ENCODE measurements around the gene STPG1.

Gene STPG1

DNA sequence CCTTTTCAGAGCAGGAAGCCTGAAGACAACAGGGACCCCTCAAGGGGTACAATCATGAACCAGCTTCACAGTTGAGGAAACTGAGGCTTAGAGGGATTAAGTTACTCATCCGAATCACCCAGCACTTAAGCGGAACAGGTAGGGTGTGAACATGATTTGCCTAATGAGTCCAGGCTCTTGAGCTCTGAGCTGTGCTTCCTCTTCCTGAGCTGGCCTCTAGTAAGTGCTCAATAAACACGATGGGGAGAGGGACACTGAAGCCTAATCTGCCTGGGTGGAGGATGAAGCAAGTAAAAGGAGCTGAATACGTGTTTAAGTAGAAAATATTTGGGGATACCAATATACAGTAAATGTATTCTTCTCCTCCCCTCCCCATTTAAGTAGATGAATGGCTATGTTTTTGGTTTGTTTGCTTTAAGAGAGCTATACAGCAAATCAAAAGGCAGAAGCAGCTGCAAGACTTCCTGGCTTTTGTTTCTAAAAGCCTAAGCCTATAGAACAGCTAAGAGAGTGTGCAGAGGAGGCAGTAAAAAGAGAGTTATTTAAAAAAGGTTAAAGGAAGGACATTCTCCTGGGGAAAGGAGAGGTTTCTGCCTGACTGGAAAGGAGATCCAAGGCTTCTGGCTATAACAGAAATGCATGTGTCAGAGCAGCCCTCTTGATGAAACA is 20.5 kb downstream of the STPG1 start:
- DNase-seq (ENCODE audit: low read depth in 2 of 2): no peak

GRCh38 chr1:24392604-24392946 is 21.0 kb downstream of the STPG1 start:
- no peak for DNase-seq (ENCODE audit: low read depth in 2 of 2)

DNA sequence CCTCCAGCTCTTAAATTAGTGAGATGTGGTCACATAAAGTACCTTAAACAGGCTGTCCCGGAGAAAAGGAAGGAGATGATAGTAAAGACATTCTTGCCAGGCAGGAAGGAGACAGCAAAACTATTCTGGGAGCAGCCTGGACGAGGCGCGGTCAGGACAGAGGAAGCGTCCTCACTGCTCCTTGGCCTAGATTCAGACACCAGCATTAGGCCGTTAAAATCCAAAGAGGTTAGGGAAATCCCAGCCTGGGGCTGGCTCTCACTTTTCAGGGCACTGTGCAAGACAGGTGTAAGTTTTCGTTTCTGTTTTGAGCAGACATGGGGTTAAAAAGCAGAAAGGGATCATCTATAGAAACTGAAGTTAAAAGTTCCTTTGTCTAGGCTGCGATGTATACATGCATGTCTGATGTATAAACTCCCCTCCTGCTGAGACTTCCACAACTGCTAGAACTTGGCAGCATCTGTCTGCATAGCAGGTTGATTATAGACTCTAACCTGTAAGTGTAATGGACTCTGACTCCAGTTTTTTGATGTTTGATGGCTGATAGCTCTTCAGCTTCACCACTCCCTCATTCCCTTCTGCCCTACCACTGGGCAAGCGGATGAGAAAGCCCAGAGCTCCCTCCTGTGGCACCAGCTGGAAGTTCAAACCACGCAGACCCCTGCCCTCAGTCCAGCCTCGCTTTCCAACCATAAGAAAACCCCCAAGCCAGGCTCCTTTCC is 21.5 kb downstream of the STPG1 start:
- peak in 1 of 2 donors; percentile 39 for DNase-seq (ENCODE audit: low read depth in 2 of 2)

- peak in 1 of 2 donors; percentile 27 for DNase-seq (ENCODE audit: low read depth in 2 of 2)
Observed at GRCh38 chr1:24390924-24391782, 22.4 kb downstream of the STPG1 start.

DNA sequence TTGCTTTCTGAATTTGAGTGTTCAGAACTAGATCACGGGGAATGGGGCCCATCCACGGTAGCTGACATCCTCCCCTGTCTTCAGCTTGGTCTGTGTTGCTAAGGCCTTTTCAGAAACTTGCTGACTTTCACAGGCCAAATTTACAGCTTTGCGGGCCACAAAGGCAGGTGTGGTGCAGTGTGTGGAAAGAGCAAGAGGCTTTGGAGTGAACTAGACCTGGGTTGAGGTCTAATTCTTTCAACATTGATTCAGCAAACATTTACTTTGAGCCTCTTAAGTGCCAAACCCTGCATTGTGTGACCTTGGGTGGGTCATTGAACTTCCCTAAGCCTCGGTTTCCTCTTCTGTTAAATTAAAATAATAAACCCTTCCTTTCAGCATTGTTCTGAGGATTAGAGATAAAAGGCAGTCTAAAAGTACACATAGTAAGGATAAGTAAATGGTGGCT is 24.3 kb downstream of the STPG1 start:
- DNase-seq (ENCODE audit: low read depth in 2 of 2): no peak

DNA sequence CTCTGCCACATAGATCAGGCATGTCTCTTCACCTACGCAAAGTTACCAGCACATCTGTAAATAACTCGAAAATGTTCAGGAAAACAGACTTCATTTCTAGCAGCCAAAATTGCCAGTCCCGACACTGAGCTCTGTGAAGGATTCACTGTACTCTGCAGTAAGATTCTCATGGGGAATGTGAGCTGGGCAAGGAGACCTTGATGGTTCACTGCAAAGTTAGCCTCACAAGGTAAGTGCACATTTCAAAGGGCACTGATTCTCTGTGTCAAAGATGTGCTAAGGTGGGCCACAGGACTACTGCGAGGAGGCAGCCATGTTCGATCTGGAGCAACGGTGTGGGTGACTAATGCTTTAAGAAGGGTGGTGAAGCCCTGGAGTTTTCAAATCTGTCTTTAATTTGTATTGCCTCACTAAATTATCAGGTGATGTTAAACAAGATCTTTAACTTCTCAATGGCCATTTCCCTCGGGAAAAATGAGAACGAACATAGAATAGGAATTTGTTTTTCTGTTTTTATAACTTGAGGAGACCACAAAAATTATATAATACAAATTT is 25.2 kb downstream of the STPG1 start:
- DNase-seq (ENCODE audit: low read depth in 2 of 2): no peak

GRCh38 chr1:24387636-24388175 is 25.9 kb downstream of the STPG1 start:
- DNase-seq (ENCODE audit: low read depth in 2 of 2): no peak

GRCh38 chr1:24386931-24387330 is 26.7 kb downstream of the STPG1 start:
- no peak for DNase-seq (ENCODE audit: low read depth in 2 of 2)

DNA sequence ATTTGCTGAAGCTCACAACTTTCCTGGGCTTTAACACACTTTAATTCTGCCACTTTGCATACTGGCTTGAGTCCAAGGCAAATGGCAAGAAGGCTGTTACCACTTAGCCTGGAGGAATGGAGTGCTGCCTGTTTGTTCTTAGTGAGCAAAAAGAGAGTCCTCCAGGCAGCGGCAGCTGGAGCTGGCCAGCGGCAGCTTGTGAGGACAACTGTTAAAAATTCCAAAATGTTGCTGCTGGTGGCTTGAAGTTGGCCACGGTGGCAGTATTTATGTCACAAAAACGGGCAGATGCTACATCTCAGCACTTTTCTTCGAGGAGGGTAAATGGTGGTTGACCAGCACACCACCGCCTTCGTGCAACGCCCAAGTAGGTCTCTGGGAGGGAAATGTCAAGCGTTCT is 27.3 kb downstream of the STPG1 start:
- DNase-seq (ENCODE audit: low read depth in 2 of 2): no peak

GRCh38 chr1:24385160-24385940 is 28.2 kb downstream of the STPG1 start:
- no peak for DNase-seq (ENCODE audit: low read depth in 2 of 2)

- DNase-seq (ENCODE audit: low read depth in 2 of 2): peak in 1 of 2 donors; percentile 14
Observed at GRCh38 chr1:24384251-24385090, 29.1 kb downstream of the STPG1 start.

DNA sequence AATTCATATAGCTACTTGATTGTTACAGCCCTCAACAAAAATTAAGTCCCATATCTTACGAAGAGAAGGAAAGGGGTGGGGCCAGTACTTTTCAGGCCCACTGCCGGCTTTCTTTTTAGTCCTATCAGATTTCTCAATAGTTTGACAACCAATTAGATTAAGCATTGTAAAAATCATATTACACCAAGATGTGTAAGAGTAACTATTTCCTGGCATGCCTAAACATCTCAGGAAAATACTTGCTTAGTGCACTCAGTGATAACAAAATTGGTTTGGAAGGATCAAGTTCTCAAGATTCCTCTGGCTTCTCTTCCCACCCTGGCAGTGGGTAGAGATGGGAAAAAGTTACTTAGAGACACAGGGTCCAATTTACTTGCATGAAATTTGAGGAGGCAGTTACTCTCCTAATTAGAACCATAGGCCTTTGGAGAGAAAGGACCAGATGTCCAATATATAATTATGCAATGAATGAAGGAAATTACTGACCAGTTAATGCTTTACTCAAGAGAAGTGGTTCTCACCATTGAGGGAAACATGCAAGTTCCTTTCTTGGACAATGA is 30.1 kb downstream of the STPG1 start:
- no peak for DNase-seq (ENCODE audit: low read depth in 2 of 2)

GRCh38 chr1:24382165-24382577 is 31.4 kb downstream of the STPG1 start:
- DNase-seq (ENCODE audit: low read depth in 2 of 2): no peak

DNA sequence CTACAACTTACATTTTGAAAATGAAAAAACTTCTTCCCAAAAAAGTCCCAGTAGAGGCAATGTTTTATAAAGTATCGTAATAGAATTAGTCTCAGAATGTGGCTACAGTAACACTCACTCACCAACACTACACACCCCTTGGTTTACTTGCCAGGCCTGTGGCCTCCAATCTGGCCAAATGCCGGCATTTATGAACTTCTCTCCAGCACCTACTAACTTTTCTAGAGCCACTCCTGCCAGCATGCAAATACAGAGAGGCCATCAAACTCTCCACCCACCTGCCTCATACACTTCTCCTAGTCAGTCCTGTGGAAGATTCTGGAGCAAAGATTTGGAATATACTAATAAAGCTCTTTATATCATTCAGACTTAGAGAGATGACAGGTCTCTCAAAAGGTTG is 32.3 kb downstream of the STPG1 start:
- no peak for DNase-seq (ENCODE audit: low read depth in 2 of 2)

DNA sequence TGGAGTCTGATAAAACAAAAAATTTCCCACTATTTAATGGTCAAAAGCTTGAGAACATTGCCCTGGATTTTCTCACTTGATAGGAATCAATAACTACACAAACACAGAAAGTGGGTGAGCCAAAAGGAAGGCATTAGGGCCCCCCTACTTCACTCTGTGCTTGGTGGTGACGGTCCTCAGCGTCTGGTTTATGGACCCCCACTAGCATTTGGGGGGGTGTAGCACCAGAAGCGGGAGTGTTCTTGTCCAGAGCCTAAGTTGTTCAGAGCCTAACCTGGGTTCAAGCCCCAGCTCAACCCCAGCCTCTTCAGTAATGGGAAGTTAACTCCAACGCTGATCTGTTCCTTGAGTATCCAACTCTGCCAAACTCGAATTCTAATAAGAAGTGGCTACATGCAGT is 33.1 kb downstream of the STPG1 start:
- DNase-seq (ENCODE audit: low read depth in 2 of 2): no peak

DNA sequence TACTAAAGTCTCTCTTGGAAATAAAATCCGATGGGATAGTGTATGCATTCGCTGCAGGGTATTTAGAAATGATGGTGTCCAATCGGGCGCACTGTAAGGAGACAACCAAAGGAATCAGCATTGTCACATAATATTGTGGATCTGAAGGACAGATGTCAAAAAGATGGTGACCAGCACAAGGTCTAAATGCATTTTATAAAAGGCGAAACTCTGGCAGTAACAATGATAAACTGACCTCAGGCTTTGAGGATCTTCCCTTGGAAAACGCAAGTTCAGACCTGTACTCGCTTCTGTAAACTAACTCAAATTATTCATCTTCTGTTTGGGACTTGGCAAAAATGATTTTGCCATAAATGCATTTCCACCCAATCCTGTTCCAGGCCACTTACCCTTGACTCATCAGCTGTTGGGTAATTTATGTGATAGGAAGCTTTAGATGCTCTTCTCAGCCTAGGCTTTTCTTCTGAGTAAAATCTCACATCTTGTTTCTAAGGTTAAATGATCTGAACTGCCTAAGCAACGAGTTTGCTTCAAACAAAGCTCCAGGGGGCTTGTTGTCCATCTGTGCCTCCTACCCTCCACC is 33.8 kb downstream of the STPG1 start:
- DNase-seq (ENCODE audit: low read depth in 2 of 2): no peak

- DNase-seq (ENCODE audit: low read depth in 2 of 2): no peak
Observed at GRCh38 chr1:24374891-24375786, 38.4 kb downstream of the STPG1 start.

DNA sequence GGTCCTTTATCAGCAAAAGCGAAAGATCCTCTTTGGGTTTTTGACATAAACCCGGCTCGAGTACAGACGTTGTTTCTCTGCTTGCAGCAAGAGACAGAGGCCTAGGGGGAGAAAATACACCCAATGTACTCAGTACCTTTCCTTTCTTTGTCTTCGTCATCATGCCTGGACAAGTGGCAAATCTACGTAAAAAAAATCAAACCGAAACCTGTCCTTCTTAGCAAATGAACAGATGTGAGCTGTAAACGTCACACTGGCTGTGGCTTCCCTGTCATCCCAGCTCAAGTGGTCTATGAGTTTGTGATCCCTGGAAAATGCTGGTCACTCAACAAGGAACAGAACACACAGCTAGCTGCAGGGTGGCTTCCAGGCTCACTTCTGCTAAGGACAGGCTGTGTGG is 39.9 kb downstream of the STPG1 start:
- no peak for DNase-seq (ENCODE audit: low read depth in 2 of 2)

DNA sequence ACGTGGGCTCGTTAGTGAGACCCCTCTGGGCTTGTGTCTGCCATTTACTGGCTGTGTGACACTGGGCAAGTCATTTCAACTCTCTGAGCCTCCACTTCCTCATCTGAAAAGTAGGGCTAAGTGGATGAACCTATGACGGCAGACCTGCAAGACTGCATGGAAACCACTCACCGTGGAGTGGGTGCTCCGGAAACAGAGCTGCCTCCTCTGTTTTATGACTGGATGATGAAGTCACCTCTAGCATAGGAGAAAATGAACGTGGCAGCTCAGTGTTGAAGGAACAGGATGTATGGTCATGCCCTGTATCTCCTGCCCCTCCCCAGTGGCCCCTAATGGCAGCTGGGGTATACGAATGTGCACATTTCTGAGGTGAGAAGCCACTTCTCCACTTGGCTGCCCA is 40.5 kb downstream of the STPG1 start:
- DNase-seq (ENCODE audit: low read depth in 2 of 2): no peak

Measured in stimulated activated CD4-positive, alpha-beta T cell treated with anti-CD3 and anti-CD28 coated beads, Interleukin-1b, Interleukin-23, amount 100 ng/mL, for 1 hour (primary cell).